ENCODE results near the gene AK4.

- TF ChIP-seq CTCF (optimal IDR thresholded peaks at IDR 0.05 in 1 of 3, IDR thresholded peaks at IDR 0.05 in 1 of 3, conservative IDR thresholded peaks at IDR 0.05 in 1 of 3; ENCODE audit: extremely low read depth in 1 of 3, insufficient read depth in 2 of 3, low read length in 3 of 3) (no peak), EZH2 (IDR thresholded peaks at IDR 0.05; ENCODE audit: low read length) (no peak)
Measured at GRCh38 chr1:65113298-65113697, 34.7 kb upstream of the AK4 start.

Data from keratinocyte (primary cell).